GM23338 (cell line): ENCODE data around the gene ANKHD1.

Source experiments
- CTCF ChIP-seq, 2 experiments: fragments of 200-600 bp in 1 of 2; sonication (generic) in 1 of 2; conservative IDR thresholded peaks; 2 replicates each; pipeline versions ENCODE4 v1.5.1 to v1.6.1; 2016 to 2017; ENCODE audit warnings: antibody characterized with exemption in 2 of 2, low read depth in 2 of 2, mild to moderate bottlenecking in 2 of 2, moderate library complexity in 1 of 2
- EZH2 ChIP-seq: fragments of 200-600 bp; sonication (generic); IDR thresholded peaks from one replicate; pipeline ENCODE4 v1.8.0; 2017; ENCODE audit warnings: antibody characterized with exemption, mild to moderate bottlenecking, low read depth; ENCODE audit not compliant: unreplicated experiment
- JUNB ChIP-seq: IDR thresholded peaks from one replicate; pipeline ENCODE4 v1.6.1; 2016; ENCODE audit warnings: antibody characterized with exemption; ENCODE audit not compliant: unreplicated experiment
- POLR2AphosphoS5 ChIP-seq: IDR thresholded peaks from 2 replicates; pipeline ENCODE4 v1.6.1; 2016; ENCODE audit warnings: antibody characterized with exemption, low read depth
- REST ChIP-seq: IDR thresholded peaks from one replicate; pipeline ENCODE4 v1.6.1; 2018; ENCODE audit warnings: antibody characterized with exemption; ENCODE audit not compliant: unreplicated experiment
- ZNF114 ChIP-seq: fragments of 250-450 bp; sonication (Bioruptor Pico); IDR thresholded peaks from 2 replicates; pipeline ENCODE4 v1.5.0; 2020; ENCODE audit warnings: mild to moderate bottlenecking, moderate library complexity
- ZNF462 ChIP-seq: fragments of 250-450 bp; sonication (Bioruptor Pico); IDR thresholded peaks from 2 replicates; pipeline ENCODE4 v1.5.0; 2020; ENCODE audit warnings: mild to moderate bottlenecking, moderate library complexity

GRCh38 chr5:140548791-140549190 lies 147.2 kb downstream of the ANKHD1 start:
- TF ChIP-seq CTCF (conservative IDR thresholded peaks at IDR 0.05; ENCODE audit: low read depth in 2 of 2), result no peak
- no peak for TF ChIP-seq JUNB
- no peak for TF ChIP-seq REST
- no peak for TF ChIP-seq ZNF114
- no peak for TF ChIP-seq ZNF462 (CRISPR knock-in tag)
- no peak for TF ChIP-seq EZH2
- TF ChIP-seq POLR2AphosphoS5, result no peak
